RKO (cell line): ENCODE results near the gene ZSCAN10.

ENCODE experiments used
- DNase-seq: peaks from one replicate; pipeline ENCODE4 v3.0.0-alpha.2; 2016; ENCODE audit warnings: low spot score

Gene ZSCAN10

DNA sequence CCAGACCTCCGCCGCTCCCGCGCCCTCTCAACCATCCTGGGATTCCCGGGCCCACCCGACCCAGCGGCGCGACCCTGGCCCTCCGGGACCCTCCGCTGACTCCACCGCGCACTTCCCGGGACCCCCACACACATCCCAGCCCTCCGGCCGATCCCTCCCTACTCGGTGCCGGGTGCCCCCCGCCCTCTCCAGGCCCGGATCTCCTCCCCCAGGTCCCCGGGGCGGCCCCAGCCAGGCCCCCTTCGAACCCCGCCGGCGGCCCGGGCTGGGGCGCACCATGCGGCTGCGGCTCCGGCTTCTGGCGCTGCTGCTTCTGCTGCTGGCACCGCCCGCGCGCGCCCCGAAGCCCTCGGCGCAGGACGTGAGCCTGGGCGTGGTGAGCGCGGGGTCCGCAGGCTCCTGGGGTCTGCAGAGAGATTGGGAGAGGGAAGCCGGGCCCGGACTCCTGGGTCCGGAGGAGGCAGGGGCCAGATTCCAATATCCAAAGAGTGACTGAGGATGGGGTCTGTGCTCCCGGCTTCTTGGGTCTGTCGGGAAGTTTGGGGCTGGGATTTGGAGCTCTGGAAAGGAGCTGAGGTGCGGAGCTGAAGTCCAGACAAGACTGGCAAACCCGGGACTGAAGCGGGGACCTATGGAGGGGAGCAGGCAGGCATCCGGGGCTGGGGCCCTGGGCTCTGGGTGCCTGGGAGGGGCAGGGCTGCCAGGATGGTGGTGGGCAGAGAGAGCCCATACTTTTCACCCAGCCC, 52.3 kb downstream of the ZSCAN10 start:
- no peak for DNase-seq

- DNase-seq, result peak; percentile 52
Observed at GRCh38 chr16:3045758-3046640, 53.1 kb downstream of the ZSCAN10 start, which contains the start of gene MMP25. MMP25 (plus strand) TSS chr16:3046561; CDS start chr16:3046918, 357 bp downstream.

DNA sequence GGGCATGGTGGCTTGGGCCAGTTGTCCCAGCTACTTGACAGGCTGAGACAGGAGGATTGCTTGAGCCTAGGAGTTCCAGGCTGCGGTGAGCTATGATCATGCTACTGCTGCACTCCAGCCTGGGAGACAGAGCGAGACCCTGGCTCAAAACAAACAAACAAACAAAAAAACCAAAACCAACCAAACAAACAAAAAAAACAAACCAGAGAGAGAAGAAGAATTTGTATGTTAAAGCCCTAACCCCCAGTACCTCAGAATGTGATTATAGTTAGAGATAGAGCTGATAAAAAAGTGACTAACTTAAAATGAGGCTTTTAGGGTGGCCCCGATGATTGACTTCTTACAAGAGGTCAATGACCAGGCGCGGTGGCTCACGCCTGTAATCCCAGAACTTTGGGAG, 54.4 kb downstream of the ZSCAN10 start:
- DNase-seq, result no peak

GRCh38 chr16:3042376-3042775, 56.7 kb downstream of the ZSCAN10 start:
- DNase-seq, result no peak

- no peak for DNase-seq
Observed at GRCh38 chr16:3038896-3039295, 60.2 kb downstream of the ZSCAN10 start.
